ENCODE data around the gene CLBA1. TPM values are rescaled to one million over a fixed set of nuclear protein-coding genes. Genes with fewer than 3 reads are reported as not detected.
"Not testable (repeated sequence)": the region's sequence is repeated elsewhere in the genome, so short reads cannot be mapped to it uniquely, and the experiment has no call there.

The CLBA1 gene
- total RNA-seq, 1 donor from 2014 or later = 10.2 TPM

GRCh38 chr14:104948736-104949031 is 36.9 kb upstream of the CLBA1 start:
- TF ChIP-seq, protein P1, sequence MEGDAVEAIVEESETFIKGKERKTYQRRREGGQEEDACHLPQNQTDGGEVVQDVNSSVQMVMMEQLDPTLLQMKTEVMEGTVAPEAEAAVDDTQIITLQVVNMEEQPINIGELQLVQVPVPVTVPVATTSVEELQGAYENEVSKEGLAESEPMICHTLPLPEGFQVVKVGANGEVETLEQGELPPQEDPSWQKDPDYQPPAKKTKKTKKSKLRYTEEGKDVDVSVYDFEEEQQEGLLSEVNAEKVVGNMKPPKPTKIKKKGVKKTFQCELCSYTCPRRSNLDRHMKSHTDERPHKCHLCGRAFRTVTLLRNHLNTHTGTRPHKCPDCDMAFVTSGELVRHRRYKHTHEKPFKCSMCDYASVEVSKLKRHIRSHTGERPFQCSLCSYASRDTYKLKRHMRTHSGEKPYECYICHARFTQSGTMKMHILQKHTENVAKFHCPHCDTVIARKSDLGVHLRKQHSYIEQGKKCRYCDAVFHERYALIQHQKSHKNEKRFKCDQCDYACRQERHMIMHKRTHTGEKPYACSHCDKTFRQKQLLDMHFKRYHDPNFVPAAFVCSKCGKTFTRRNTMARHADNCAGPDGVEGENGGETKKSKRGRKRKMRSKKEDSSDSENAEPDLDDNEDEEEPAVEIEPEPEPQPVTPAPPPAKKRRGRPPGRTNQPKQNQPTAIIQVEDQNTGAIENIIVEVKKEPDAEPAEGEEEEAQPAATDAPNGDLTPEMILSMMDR (IDR thresholded peaks at IDR 0.05; ENCODE audit: unreplicated experiment) = no peak
- no peak for DNase-seq (ENCODE audit: low spot score in 2 of 2, unreplicated experiment in 2 of 2)
- H3K4me1 Mint-ChIP-seq = no peaks in the 10 kb centered on the region
- no peaks in the 10 kb centered on the region for H3K36me3 Mint-ChIP-seq
- H3K4me3 Mint-ChIP-seq = no peak overlapping the region
- peaks cover 4% of the 10 kb centered on the region for H3K27me3 Mint-ChIP-seq (ENCODE audit: low read depth)
- H3K27ac Mint-ChIP-seq = no peak overlapping the region
- no peaks in the 10 kb centered on the region for H3K9me3 Mint-ChIP-seq

DNA sequence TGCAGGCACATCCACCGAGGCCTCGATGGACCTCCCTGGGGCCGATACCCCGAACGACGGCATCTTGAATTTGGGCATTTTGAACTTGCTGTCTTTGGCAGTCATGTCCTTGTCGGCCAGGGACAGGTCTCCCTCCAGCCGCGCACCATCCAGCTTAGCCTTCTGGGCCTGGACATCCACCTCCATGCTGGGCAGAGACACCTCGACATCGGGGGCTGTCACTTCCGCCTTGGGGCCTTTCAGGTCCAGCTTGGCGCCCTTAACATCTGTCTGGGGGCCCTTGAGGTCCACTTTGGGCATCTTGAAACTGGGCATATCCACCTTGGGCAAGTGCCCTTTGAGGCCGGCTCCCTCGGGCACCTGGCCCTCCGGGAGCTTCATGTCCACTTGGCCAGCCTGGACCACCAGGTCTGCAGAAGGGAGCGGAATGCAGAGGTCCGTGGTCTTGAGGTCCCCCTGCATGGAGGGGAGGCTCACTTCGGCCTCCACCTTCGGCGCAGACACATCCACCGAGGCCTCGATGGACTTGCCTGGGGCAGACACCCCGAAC is 36.1 kb upstream of the CLBA1 start:
- H3K27me3 Mint-ChIP-seq (ENCODE audit: low read depth); H3K4me1 Mint-ChIP-seq; H3K4me3 Mint-ChIP-seq; DNase-seq (ENCODE audit: low spot score in 2 of 2, unreplicated experiment in 2 of 2); H3K36me3 Mint-ChIP-seq; H3K27ac Mint-ChIP-seq; H3K9me3 Mint-ChIP-seq: not testable (repeated sequence)

DNA sequence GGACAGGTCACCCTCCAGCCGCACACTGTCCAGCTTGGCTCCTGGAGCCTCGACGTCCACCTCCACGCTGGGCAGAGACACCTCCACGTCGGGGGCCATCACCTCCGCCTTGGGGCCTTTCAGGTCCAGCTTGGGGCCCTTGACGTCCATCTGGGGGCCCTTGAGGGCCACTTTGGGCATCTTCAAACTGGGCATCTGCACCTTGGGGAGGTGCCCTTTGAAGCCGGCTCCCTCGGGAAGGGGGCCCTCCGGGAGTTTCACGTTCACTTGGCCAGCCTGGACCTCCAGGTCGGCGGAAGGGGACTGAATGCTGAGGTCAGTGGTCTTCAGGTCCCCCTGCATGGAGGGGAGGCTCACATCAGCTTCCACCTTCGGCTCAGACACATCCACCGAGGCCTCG is 35.6 kb upstream of the CLBA1 start:
- Mint-ChIP-seq H3K36me3 (no peaks in the 10 kb centered on the region), H3K4me1 (no peaks in the 10 kb centered on the region), H3K27me3 (ENCODE audit: low read depth) (peaks cover 7% of the 10 kb centered on the region), H3K9me3 (no peaks in the 10 kb centered on the region), H3K4me3 (no peak overlapping the region), H3K27ac (no peak overlapping the region)
- DNase-seq (ENCODE audit: low spot score in 2 of 2, unreplicated experiment in 2 of 2) = no peak
- TF ChIP-seq, protein P1 (IDR thresholded peaks at IDR 0.05; ENCODE audit: unreplicated experiment) = no peak

DNA sequence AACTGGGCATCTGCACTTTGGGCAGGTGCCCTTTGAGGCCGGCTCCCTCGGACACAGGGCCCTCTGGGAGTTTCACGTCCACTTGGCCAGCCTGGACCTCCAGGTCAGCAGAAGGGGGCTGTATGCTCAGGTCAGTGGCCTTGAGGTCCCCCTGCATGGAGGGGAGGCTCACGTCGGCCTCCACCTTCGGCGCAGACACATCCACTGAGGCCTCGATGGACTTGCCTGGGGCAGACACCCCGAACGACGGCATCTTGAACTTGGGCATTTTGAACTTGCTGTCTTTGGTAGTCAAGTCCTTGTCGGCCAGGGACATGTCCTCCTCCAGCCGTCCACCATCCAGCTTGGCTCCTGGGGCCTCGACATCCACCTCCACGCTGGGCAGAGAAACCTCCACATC is 34.9 kb upstream of the CLBA1 start:
- not testable (repeated sequence) for H3K4me3 Mint-ChIP-seq, H3K4me1 Mint-ChIP-seq

DNA sequence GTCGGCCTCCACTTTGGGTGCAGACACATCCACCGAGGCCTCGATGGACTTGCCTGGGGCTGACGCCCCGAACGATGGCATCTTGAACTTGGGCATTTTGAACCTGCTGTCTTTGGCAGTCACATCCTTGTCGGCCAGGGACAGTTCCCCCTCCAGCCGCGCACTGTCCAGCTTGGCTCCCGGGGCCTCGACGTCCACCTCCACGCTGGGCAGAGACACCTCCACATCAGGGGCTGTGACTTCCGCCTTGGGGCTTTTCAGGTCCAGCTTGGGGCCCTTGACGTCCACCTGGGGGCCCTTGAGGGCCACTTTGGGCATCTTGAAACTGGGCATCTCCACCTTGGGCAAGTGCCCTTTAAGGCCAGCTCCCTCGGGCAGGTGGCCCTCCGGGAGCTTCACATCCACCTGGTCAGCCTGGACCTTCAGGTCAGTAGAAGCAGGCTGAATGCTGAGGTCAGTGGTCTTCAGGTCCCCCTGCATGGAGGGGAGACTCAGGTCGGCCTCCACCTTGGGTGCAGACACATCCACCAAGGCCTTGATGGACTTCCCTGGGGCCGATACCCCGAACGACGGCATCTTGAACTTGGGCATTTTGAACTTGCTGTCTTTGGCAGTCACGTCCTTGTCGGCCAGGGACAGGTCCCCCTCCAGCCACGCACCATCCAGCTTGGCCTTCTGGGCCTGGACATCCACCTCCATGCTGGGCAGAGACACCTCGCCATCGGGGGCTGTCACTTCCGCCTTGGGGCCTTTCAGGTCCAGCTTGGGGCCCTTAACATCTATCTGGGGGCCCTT is 33.5 kb upstream of the CLBA1 start:
- H3K4me3 Mint-ChIP-seq; DNase-seq (ENCODE audit: low spot score in 2 of 2, unreplicated experiment in 2 of 2); H3K27ac Mint-ChIP-seq; H3K36me3 Mint-ChIP-seq; H3K9me3 Mint-ChIP-seq; H3K4me1 Mint-ChIP-seq: not testable (repeated sequence)
- H3K27me3 Mint-ChIP-seq (ENCODE audit: low read depth) = peaks cover 17% of the 10 kb centered on the region

More for the DNA sequence above, 34.9 kb upstream of the CLBA1 start:
- not testable (repeated sequence) for H3K9me3 Mint-ChIP-seq; H3K27me3 Mint-ChIP-seq (ENCODE audit: low read depth); H3K36me3 Mint-ChIP-seq; H3K27ac Mint-ChIP-seq; DNase-seq (ENCODE audit: low spot score in 2 of 2, unreplicated experiment in 2 of 2)

DNA sequence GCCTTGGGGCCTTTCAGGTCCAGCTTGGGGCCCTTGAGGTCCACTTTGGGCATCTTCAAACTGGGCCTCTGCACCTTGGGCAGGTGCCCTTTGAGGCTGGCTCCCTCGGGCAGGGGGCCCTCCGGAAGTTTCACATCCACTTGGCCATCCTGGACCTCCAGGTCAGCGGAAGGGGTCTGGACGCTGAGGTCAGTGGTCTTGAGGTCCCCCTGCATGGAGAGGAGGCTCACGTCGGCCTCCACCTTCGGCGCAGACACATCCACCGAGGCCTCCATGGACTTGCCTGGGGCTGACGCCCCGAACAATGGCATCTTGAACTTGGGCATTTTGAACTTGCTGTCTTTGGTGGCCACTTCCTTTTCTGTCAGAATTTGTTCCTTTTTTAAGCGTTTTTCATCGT is 32.5 kb upstream of the CLBA1 start:
- no peak for DNase-seq (ENCODE audit: low spot score in 2 of 2, unreplicated experiment in 2 of 2)
- Mint-ChIP-seq H3K4me1 (no peaks in the 10 kb centered on the region), H3K4me3 (no peak overlapping the region), H3K36me3 (no peaks in the 10 kb centered on the region), H3K27ac (no peak overlapping the region), H3K9me3 (no peaks in the 10 kb centered on the region), H3K27me3 (ENCODE audit: low read depth) (peaks cover 27% of the 10 kb centered on the region)
- TF ChIP-seq, protein P1 (IDR thresholded peaks at IDR 0.05; ENCODE audit: unreplicated experiment) = no peak

- TF ChIP-seq, protein P1 (IDR thresholded peaks at IDR 0.05; ENCODE audit: unreplicated experiment) = no peak
- no peak overlapping the region for H3K27ac Mint-ChIP-seq
- H3K9me3 Mint-ChIP-seq = no peaks in the 10 kb centered on the region
- H3K4me1 Mint-ChIP-seq = no peaks in the 10 kb centered on the region
- DNase-seq (ENCODE audit: low spot score in 2 of 2, unreplicated experiment in 2 of 2) = no peak
- H3K4me3 Mint-ChIP-seq = no peak overlapping the region
- peaks cover 34% of the 10 kb centered on the region for H3K27me3 Mint-ChIP-seq (ENCODE audit: low read depth)
- H3K36me3 Mint-ChIP-seq = no peaks in the 10 kb centered on the region
Measured at GRCh38 chr14:104953896-104954656, 31.5 kb upstream of the CLBA1 start.

Measured in mesothelial cell of epicardium (in vitro differentiated cells).